ENCODE results near the gene OTUD5.

The OTUD5 gene

DNA sequence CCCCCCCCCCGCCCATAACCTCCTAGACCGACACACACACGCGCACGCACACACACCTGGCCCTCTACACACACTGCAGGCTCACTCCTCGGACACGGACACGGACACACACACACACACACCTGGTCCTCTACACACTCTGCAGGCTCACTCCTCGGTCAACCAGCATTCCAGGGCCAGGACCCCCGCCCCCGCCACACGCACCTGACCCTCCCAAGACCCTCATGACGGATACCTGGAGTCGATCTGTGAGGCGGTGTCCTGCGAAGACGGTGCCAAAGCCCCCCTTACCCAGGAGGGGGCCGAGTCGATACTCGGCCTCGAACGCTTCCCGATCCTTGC is 39.1 kb downstream of the OTUD5 start:
- peak overlapping the region; percentile 61 for H3K4me3 ChIP-seq (ENCODE audit: low read depth, low read length)
- ChIA-PET POLR2A (no interaction called here), CTCF (interaction anchor here (0.8 kb wide), 1 partner anchor 11 kb away, joined by 3 read pairs; no protein-coding TSS in a partner anchor)
- TF ChIP-seq, protein P1, sequence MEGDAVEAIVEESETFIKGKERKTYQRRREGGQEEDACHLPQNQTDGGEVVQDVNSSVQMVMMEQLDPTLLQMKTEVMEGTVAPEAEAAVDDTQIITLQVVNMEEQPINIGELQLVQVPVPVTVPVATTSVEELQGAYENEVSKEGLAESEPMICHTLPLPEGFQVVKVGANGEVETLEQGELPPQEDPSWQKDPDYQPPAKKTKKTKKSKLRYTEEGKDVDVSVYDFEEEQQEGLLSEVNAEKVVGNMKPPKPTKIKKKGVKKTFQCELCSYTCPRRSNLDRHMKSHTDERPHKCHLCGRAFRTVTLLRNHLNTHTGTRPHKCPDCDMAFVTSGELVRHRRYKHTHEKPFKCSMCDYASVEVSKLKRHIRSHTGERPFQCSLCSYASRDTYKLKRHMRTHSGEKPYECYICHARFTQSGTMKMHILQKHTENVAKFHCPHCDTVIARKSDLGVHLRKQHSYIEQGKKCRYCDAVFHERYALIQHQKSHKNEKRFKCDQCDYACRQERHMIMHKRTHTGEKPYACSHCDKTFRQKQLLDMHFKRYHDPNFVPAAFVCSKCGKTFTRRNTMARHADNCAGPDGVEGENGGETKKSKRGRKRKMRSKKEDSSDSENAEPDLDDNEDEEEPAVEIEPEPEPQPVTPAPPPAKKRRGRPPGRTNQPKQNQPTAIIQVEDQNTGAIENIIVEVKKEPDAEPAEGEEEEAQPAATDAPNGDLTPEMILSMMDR (IDR thresholded peaks at IDR 0.05; ENCODE audit: insufficient read depth, low read length, missing control alignments): no peak
- DNase-seq (ENCODE audit: low read depth, low spot score): no peak

DNA sequence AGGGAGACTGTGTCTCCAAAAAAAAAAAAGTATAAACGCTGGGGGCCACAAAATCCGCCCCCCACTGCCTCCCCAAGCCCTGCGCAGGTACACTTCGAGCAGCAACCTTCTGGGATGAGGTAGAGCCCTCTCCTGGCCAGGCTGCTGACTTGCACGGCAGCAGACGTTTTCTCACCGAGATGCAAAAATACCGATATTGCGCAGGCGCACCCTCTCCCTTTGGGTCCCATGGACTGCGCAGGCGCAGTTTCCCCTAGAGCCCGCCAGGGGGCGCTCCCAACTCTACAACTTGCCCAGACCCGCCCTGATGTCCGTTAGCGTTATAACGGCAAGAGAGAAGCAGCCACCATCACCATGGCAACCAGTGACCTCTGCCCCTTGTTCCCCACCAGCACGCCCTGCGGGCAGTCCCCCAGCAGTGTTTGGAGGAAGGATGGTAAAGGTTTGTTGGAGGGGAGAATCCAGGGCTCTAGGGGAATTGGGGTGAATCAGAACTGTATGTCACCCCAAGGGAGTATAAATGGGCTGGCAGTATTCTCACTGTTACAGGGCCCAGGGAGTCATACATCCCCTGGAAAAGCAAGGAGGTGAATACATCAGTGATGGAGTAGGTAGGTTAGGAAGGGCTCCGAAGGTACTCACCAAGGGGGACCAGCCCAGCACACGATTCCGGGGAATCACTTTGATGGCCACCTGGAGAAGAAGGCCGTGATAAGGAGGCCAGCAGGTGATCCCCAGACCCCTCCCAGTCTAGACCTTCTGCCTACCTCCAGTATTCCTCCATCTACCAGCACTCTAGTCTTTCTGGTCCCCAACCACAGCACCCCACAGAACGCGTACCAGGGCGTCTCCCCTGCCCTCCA is 40.0 kb downstream of the OTUD5 start:
- DNase-seq (ENCODE audit: low read depth, low spot score): peak; percentile 38
- CTCF ChIA-PET: interaction anchor here (0.8 to 1.7 kb wide), 3 partner anchors 10 to 269 kb away, joined by 3 to 5 read pairs (median 5); no protein-coding TSS in a partner anchor
- TF ChIP-seq, protein P1 (IDR thresholded peaks at IDR 0.05; ENCODE audit: insufficient read depth, low read length, missing control alignments): peak; percentile 72
- POLR2A ChIA-PET: no interaction called here
- H3K4me3 ChIP-seq (ENCODE audit: low read depth, low read length): peak overlapping the region; percentile 61

DNA sequence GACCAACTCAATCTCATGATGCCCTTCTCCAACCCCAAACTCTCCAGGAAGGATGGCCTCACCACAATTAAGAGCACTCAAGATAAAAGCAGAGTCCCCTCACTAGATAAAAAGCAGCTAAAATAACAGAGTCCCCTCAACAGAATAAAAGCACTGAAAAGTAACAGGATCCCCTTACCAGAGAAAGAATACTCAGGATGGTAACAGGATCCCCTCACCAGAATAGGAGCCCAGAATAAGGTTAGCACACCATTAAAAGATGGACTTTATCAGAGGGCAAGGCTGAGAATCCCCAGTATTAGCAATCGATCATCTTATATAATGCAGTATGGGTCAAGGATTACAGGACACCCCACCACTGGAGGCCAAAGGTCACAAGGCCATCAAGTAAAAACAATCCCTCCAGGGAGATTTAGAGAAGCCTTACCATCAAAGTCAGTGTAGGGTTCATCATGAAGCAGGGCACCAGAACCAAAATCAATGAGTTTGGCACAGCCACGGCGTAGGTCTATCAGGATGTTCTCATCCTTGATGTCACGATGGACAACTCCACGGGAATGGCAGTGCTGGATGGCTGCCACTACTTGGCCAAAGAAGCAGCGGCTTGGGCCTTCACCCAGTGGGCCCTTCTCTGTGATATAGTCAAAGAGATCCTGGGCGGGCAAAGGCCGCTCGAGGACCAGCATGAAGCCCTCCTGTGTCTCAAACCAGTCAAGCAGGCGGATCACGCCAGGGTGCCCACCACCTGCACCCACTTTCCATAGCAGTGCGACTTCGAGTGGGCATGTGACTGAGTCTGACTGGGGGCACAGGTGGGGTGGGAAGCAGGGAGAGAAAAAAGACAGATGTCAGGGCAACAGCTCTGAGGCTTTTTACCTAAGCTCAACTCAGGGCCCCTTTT is 42.6 kb downstream of the OTUD5 start:
- no peak overlapping the region for H3K4me3 ChIP-seq (ENCODE audit: low read depth, low read length)
- DNase-seq (ENCODE audit: low read depth, low spot score): no peak
- TF ChIP-seq, protein P1 (IDR thresholded peaks at IDR 0.05; ENCODE audit: insufficient read depth, low read length, missing control alignments): no peak
- ChIA-PET CTCF (interaction anchor here (0.9 kb wide), 1 partner anchor 266 kb away, joined by 3 read pairs; no protein-coding TSS in a partner anchor), POLR2A (interaction anchor here (1.2 kb wide), 1 partner anchor 17 kb away, joined by 4 read pairs; the partner anchor contains the start of genes PQBP1 and TIMM17B)

DNA sequence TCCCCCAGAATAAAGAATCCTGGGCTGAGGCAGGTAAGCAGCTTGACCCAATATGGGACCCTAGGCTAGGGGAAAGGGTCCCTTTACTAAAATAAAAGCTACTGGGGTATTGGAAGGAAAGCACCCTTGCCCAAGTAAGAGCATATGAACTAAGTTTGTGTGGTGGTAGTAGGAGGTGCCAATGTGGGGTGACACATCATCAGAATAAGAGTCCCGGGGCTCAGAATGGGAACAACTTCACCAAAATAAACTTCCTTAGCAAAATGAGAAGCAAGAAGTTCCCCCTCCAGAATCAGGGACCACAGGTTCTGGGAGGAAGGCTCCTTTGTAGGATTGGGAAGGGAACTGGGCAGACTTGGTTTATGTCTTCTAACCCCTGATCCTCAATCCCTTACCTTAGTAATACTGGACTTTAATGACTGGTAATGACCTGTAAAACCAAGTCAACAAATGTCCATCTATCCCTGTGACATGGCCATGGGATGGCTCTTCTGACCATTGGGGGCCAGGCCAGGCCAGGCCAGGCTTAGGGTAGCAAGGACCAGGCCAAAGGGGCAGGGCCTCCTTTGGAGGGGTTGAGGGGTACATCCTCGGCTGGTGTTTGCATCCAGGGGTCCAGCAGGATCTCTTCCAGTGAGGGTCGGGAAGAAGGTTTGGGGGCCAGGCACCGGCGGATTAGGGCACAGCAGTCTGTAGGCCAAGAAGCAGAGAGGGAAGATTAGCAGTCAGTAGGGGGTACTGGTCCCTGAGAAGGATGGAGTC is 43.6 kb downstream of the OTUD5 start:
- POLR2A ChIA-PET: no interaction called here
- TF ChIP-seq, protein P1 (IDR thresholded peaks at IDR 0.05; ENCODE audit: insufficient read depth, low read length, missing control alignments): no peak
- CTCF ChIA-PET: no interaction called here
- H3K4me3 ChIP-seq (ENCODE audit: low read depth, low read length): no peak overlapping the region
- DNase-seq (ENCODE audit: low read depth, low spot score): no peak

DNA sequence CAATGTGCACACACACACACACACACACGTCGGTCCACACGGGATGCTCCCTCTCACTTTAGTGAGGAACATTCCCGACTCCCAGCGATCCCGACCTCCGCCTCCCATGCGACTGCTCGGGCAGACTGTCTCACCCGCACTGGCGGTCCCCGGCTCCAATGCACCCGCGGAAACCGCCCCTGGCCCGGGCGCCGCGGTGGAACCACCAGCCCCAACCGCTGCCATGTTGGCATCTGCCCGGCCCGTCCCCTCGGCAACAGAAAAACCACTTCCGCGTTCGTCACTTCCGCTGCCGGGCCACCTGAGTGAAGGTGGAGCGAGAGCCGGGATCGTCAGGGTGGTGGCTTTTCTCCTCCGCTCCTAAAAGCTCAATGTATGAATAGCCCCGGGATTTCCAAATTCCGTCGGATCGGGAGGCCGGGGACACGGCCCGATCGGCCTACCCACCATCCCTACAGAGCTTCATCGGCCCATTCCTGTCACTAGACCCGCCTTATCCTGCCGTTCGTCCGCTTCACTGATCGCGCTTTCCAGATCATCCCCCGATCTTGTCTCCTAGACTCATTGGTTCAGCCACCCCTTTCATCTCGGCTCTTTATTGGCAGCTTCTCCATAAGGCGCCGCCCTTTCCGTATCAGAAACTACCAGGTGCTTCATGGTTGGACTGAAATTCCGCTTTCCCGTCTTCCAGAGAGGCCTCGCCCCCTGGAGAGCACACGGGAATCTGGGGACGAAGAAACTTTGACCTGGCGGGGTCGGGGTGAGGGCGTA is 45.8 kb downstream of the OTUD5 start, which contains the start of gene SLC35A2:
Gene SLC35A2 (minus strand): TSS at position 235 of the 771 bp plus-strand sequence. CDS start 10 bp downstream, at position 225.
- ChIA-PET POLR2A (interaction anchor here (2.0 kb wide), 1 partner anchor 14 kb away, joined by 6 read pairs; the partner anchor contains the start of genes PQBP1 and TIMM17B), CTCF (interaction anchor here (1.2 to 1.4 kb wide), 2 partner anchors 35 to 263 kb away, joined by 3 read pairs; no protein-coding TSS in a partner anchor)
- H3K4me3 ChIP-seq (ENCODE audit: low read depth, low read length): peak within 1 kb of the TSS; percentile 79
- DNase-seq (ENCODE audit: low read depth, low spot score): no peak
- TF ChIP-seq, protein P1 (IDR thresholded peaks at IDR 0.05; ENCODE audit: insufficient read depth, low read length, missing control alignments): no peak
